SK-N-SH (cell line): Measurements from ENCODE around the gene TREM1. TPM values are rescaled to one million over a fixed set of nuclear protein-coding genes. Genes with fewer than 3 reads are reported as not detected.

Experiments used
- CTCF ChIA-PET: fragments of 300-600, 350-600 bp; formaldehyde crosslinking; extraction: SDS; loops from one replicate; lab custom pipeline; 2021; lab: Yijun Ruan, JAX
- POLR2A ChIA-PET: fragments of 350-600 bp; sonication (Branson Sonifier 250); formaldehyde crosslinking; extraction: SDS; loops from one replicate; lab custom pipeline; 2020; ENCODE audit warnings: antibody characterized with exemption, inconsistent platforms; lab: Yijun Ruan, JAX
- DNase-seq: peaks from one replicate; pipeline ENCODE4 v3.0.0; 2012
- H2AFZ ChIP-seq: fragments of 200-600 bp; sonication (generic); 2 replicates; pipeline ENCODE4 v1.8.1; 2016; ENCODE audit warnings: antibody characterized with exemption, mild to moderate bottlenecking, low read depth
- H3F3A ChIP-seq: fragments of 200-600 bp; sonication (generic); replicated peaks from 2 replicates; pipeline ENCODE3; 2016; ENCODE audit warnings: antibody characterized with exemption, mild to moderate bottlenecking; ENCODE audit not compliant: insufficient read depth
- H3K27ac ChIP-seq, 2 experiments: fragments of 200-500 bp in 1 of 2; fragments of 200-600 bp in 1 of 2; sonication (Bioruptor generic) in 1 of 2; sonication (generic), shearing (Covaris generic) in 1 of 2; 2 replicates each; pipeline versions ENCODE4 v1.5.1 to v1.6.1; 2014 to 2016; ENCODE audit warnings: low read depth in 2 of 2, inconsistent platforms in 1 of 2, low read length in 1 of 2, mild to moderate bottlenecking in 1 of 2, mixed read lengths in 1 of 2
- H3K27me3 ChIP-seq: fragments of 200-600 bp; sonication (generic), shearing (Covaris generic); 2 replicates; pipeline ENCODE4 v1.6.1; 2016; ENCODE audit warnings: mixed run types; ENCODE audit not compliant: insufficient read depth
- H3K36me3 ChIP-seq, 2 experiments: fragments of 200-500 bp in 1 of 2; fragments of 200-600 bp in 1 of 2; sonication (Bioruptor generic) in 1 of 2; sonication (generic) in 1 of 2; replicated peaks in 1 of 2; 2 replicates each; pipeline versions ENCODE3 to v1.5.1; 2014 to 2016; ENCODE audit warnings: low read length in 1 of 2, mild to moderate bottlenecking in 1 of 2; ENCODE audit not compliant: insufficient read depth in 2 of 2, control insufficient read depth in 1 of 2
- H3K4me1 ChIP-seq, 2 experiments: fragments of 200-500 bp in 1 of 2; fragments of 200-600 bp in 1 of 2; sonication (Bioruptor generic) in 1 of 2; sonication (generic), shearing (Covaris generic) in 1 of 2; 2 replicates each; pipeline versions ENCODE4 v1.5.1 to v1.6.1; 2014 to 2016; ENCODE audit warnings: low read depth in 1 of 2, low read length in 1 of 2, mixed run types in 1 of 2; ENCODE audit not compliant: insufficient read depth in 2 of 2, control insufficient read depth in 1 of 2
- H3K4me2 ChIP-seq: fragments of 200-600 bp; sonication (generic), shearing (Covaris generic); 2 replicates; pipeline ENCODE4 v1.6.1; 2017; ENCODE audit warnings: mixed run types
- H3K4me3 ChIP-seq, 2 experiments: fragments of 200-500 bp in 1 of 2; fragments of 200-600 bp in 1 of 2; sonication (Bioruptor generic) in 1 of 2; sonication (generic), shearing (Covaris generic) in 1 of 2; 2 replicates each; pipeline versions ENCODE4 v1.5.1 to v1.8.1; 2014 to 2016; ENCODE audit warnings: low read depth in 2 of 2, inconsistent platforms in 1 of 2, low read length in 1 of 2, mild to moderate bottlenecking in 1 of 2, mixed read lengths in 1 of 2, moderate library complexity in 1 of 2
- H3K79me2 ChIP-seq: fragments of 200-600 bp; sonication (generic); 2 replicates; pipeline ENCODE4 v1.8.1; 2017; ENCODE audit warnings: mild to moderate bottlenecking; ENCODE audit not compliant: insufficient read depth
- H3K9ac ChIP-seq: fragments of 200-600 bp; sonication (generic); 2 replicates; pipeline ENCODE4 v1.6.1; 2017; ENCODE audit warnings: mixed run types
- H3K9me2 ChIP-seq: fragments of 200-600 bp; sonication (generic); 2 replicates; pipeline ENCODE4 v1.6.1; 2017; ENCODE audit warnings: mixed run types
- H3K9me3 ChIP-seq: fragments of 200-600 bp; sonication (generic); 2 replicates; pipeline ENCODE4 v1.6.1; 2017; ENCODE audit warnings: mixed run types, mild to moderate bottlenecking, moderate library complexity
- H4K20me1 ChIP-seq: fragments of 200-600 bp; sonication (generic); 2 replicates; pipeline ENCODE4 v1.6.1; 2017; ENCODE audit warnings: mild to moderate bottlenecking, mixed run types; ENCODE audit not compliant: insufficient read depth
- FOXJ3 ChIP-seq: sonication (generic); formaldehyde crosslinking; IDR thresholded peaks from 2 replicates; pipeline ENCODE4 v1.5.1; 2020; ENCODE audit warnings: mild to moderate bottlenecking, missing genetic modification reagents
- MXI1 ChIP-seq: IDR thresholded peaks from 2 replicates; pipeline ENCODE4 v1.6.1; 2012; ENCODE audit warnings: mild to moderate bottlenecking, low read depth, low read length, improper control_type of control experiment
- PBX3 ChIP-seq: IDR thresholded peaks from 2 replicates; pipeline ENCODE4; 2012
- REST ChIP-seq: IDR thresholded peaks from 2 replicates; pipeline ENCODE4 v1.6.1; 2012; ENCODE audit warnings: mild to moderate bottlenecking, low read depth, low read length, moderate library complexity
- SMC3 ChIP-seq: IDR thresholded peaks from 2 replicates; pipeline ENCODE4 v1.6.1; 2012; ENCODE audit warnings: low read depth, low read length, improper control_type of control experiment
- TCF12 ChIP-seq: IDR thresholded peaks from 2 replicates; pipeline ENCODE4 v1.4.0; 2012
- TEAD4 ChIP-seq: IDR thresholded peaks from 2 replicates; pipeline ENCODE4 v1.4.0; 2012; ENCODE audit warnings: mild to moderate bottlenecking, borderline replicate concordance; ENCODE audit not compliant: insufficient read depth
- USF2 ChIP-seq: fragments of 150-350 bp; IDR thresholded peaks from 2 replicates; pipeline ENCODE4 v1.6.1; 2017; ENCODE audit warnings: antibody characterized with exemption, low read length, low read depth, borderline replicate concordance
- YY1 ChIP-seq: IDR thresholded peaks from 2 replicates; pipeline ENCODE4 v1.4.0; 2012; ENCODE audit warnings: low read depth, mild to moderate bottlenecking
- ZBTB33 ChIP-seq: IDR thresholded peaks from 2 replicates; pipeline ENCODE4 v1.4.0; 2012; ENCODE audit warnings: low read depth, borderline replicate concordance
- WGBS: methylation state at CpG from one replicate; pipeline ENCODE4 v1.1.6; 2017; ENCODE audit warnings: low lambda C conversion rate; 5-methylcytosine and 5-hydroxymethylcytosine counted together
- polyA plus RNA-seq, 3 experiments: library from polyadenylated mRNA; depleted of rRNA; stranded (reverse); fragments of >200 nt; gene quantifications; 2 replicates each; pipeline ENCODE4 v1.2.3, GENCODE V29; 2012

The TREM1 gene
- polyA plus RNA-seq, 1 of the 3 experiments (the other 2 are of a cell fraction) = not detected

- TF ChIP-seq ZBTB33 (no peak), FOXJ3 (no peak), TEAD4 (no peak)
Observed at GRCh38 chr6:41326092-41326491, 39.6 kb upstream of the TREM1 start (continued).

GRCh38 chr6:41325446-41326066 lies 39.1 kb upstream of the TREM1 start:
- Histone ChIP-seq H3K4me2 (no peak overlapping the region), H3K9ac (no peak overlapping the region), H3K79me2 (no peaks in the 10 kb centered on the region), H3F3A (no peaks in the 10 kb centered on the region), H3K4me3 (no peak overlapping the region), H3K4me1 (no peaks in the 10 kb centered on the region), H2AFZ (no peak overlapping the region), H4K20me1 (no peaks in the 10 kb centered on the region), H3K9me3 (no peaks in the 10 kb centered on the region), H3K36me3 (no peaks in the 10 kb centered on the region), H3K27me3 (no peaks in the 10 kb centered on the region; the same call in 1 of the 2 replicates), H3K27ac (no peak overlapping the region), H3K9me2 (no peaks in the 10 kb centered on the region)
- TF ChIP-seq SMC3 (no peak), ZBTB33 (no peak), YY1 (no peak), USF2 (no peak), REST (no peak), MXI1 (no peak), TCF12 (no peak), PBX3 (no peak)
- no peak for DNase-seq
- ChIA-PET POLR2A (no interaction called here), CTCF (interaction anchor here (1.7 to 2.1 kb wide), 3 partner anchors 9 to 19 kb away, joined by 3 to 12 read pairs (median 6); partner anchors contain the start of gene NCR2)
- 63% methylated on average over 4 of the region's 4 CpGs for WGBS
